ENCODE measurements around the gene DENND5A. TPM values are rescaled to one million over a fixed set of nuclear protein-coding genes. Genes with fewer than 3 reads are reported as not detected.

Gene DENND5A
- total RNA-seq, 3 donors from 2014 or later, result 8.3 to 75.7 (median 17.3) TPM

DNA sequence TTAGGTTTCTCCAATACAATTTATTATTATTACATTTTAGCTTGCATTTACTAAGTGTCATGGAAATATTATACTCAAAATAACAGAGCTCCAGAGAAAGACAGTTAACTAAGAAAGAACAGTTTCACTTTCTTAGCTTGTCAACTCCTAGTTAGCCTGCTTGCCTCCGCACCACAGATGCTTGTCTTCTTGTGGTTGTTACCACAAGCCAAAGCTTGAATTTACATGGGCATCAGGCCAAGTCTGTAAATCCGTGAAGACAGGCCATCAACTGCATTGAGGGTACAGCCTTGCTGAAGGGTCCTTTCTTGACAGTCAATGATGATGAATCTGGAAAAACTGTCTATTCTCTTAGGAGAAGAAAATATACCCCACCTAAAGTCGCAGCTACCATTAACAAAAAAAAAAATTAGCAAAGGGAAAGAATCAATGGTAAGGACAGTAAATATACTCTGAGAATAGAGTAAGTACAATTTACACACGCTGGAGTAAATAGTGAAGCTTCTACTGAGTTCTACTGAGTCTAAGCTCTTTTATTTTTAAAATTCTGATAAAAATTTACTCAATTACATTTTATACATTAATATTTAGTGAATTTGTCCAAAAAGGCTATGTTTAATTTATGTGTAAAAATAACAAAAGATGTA lies 15.6 kb upstream of the DENND5A start:
- ATAC-seq (peak; percentile 77), DNase-seq (peak in 1 of 3 donors; percentile 72)
- TF ChIP-seq, protein P1, sequence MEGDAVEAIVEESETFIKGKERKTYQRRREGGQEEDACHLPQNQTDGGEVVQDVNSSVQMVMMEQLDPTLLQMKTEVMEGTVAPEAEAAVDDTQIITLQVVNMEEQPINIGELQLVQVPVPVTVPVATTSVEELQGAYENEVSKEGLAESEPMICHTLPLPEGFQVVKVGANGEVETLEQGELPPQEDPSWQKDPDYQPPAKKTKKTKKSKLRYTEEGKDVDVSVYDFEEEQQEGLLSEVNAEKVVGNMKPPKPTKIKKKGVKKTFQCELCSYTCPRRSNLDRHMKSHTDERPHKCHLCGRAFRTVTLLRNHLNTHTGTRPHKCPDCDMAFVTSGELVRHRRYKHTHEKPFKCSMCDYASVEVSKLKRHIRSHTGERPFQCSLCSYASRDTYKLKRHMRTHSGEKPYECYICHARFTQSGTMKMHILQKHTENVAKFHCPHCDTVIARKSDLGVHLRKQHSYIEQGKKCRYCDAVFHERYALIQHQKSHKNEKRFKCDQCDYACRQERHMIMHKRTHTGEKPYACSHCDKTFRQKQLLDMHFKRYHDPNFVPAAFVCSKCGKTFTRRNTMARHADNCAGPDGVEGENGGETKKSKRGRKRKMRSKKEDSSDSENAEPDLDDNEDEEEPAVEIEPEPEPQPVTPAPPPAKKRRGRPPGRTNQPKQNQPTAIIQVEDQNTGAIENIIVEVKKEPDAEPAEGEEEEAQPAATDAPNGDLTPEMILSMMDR (IDR thresholded peaks at IDR 0.05), result no peak
- Histone ChIP-seq H3K4me3 (no peak overlapping the region), H3K4me1 (ENCODE audit: low read depth) (peaks cover 9% of the 10 kb centered on the region), H3K36me3 (ENCODE audit: low read depth) (no peaks in the 10 kb centered on the region), H3K9me3 (no peaks in the 10 kb centered on the region)
- intact Hi-C loops (cut with DNase I, micrococcal nuclease), result no loop called here

DNA sequence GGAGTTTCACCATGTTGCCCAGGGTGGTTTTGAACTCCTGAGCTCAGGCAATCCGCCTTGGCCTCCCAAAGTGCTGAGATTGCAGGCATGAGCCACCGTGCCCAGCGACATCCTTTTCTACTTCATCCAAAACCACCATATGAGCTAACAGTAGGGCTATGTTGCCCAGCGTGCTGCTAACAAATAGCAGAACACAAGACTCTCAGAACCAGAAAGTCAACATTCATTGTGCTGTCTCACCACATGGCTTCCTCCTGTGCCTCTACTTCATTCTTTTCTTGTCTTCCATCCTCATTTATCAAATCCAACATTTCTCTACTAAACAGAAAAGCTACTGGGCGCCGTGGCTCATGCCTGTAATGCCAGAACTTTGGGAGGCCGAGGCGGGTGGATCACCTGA lies 12.0 kb upstream of the DENND5A start:
- Histone ChIP-seq H3K9me3 (no peaks in the 10 kb centered on the region), H3K4me3 (no peak overlapping the region), H3K36me3 (ENCODE audit: low read depth) (no peaks in the 10 kb centered on the region), H3K4me1 (ENCODE audit: low read depth) (peaks cover 9% of the 10 kb centered on the region)
- intact Hi-C loops (cut with DNase I, micrococcal nuclease), result no loop called here
- DNase-seq (no peak), ATAC-seq (no peak)
- TF ChIP-seq, protein P1 (IDR thresholded peaks at IDR 0.05), result no peak

DNA sequence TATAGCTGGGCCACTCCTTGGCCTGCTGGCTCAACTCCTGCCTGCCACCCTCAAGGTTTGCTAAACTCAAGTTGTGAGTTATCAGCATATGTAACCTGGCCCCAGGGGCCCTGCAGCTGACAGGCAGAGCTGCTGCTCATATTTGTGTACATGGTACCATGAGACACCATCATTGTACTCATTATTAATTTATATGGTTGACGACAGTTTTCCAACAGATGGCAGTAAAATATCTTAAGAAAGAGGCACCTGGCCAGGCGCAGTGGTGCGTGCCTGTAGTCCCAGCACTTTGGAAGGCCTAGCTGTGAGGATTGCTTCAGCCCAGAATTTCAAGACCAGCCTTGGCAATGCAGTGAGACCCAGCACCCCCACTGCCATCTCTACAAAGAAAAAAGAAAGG lies 11.4 kb upstream of the DENND5A start:
- Histone ChIP-seq H3K4me1 (ENCODE audit: low read depth) (peaks cover 9% of the 10 kb centered on the region), H3K36me3 (ENCODE audit: low read depth) (no peaks in the 10 kb centered on the region), H3K4me3 (no peak overlapping the region), H3K9me3 (no peaks in the 10 kb centered on the region)
- intact Hi-C loops (cut with DNase I, micrococcal nuclease), result no loop called here
- TF ChIP-seq, protein P1 (IDR thresholded peaks at IDR 0.05), result no peak
- DNase-seq, result no peak
- ATAC-seq, result no peak

DNA sequence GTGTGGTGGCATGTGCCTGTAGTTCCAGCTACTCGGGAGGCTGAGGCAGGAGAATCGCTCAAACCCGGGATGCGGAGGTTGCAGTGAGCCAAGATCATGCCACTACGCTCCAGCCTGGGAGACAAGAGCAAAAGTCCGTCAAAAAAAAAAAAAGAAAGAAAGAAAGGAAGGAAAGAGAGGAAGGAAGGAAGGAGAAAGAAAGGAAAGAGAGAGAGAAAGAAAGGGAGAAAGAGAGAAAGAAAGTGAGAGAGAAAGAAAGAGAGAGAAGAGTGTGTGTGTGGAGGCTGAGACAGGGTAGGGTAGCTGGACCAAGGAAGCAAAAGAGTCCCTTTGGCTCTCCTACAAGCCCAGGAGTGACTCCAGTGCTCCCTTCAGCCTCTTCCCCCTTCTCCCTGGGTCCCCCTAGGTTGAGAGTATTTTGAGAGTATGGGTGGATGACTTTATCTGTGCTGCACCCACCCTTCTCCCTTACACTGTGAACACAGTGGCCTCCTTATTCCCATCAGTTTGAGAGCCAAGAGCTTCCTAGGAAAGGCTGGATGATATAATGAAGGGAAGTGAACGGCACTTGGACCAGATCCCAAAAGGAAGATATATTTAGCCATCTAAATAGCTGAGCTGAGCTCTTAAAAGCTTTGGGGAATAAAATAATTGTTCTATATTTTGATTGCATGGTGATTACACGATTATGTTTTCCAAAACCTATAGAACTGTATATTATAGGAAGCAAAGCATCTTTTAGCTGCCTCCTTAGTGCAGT lies 9.5 kb upstream of the DENND5A start:
- Histone ChIP-seq H3K36me3 (ENCODE audit: low read depth) (no peaks in the 10 kb centered on the region), H3K4me1 (ENCODE audit: low read depth) (no peaks in the 10 kb centered on the region), H3K4me3 (no peak overlapping the region), H3K9me3 (no peaks in the 10 kb centered on the region)
- DNase-seq (no peak), ATAC-seq (peak; percentile 20)
- intact Hi-C loops (cut with DNase I, micrococcal nuclease), result no loop called here
- TF ChIP-seq, protein P1 (IDR thresholded peaks at IDR 0.05), result no peak

DNA sequence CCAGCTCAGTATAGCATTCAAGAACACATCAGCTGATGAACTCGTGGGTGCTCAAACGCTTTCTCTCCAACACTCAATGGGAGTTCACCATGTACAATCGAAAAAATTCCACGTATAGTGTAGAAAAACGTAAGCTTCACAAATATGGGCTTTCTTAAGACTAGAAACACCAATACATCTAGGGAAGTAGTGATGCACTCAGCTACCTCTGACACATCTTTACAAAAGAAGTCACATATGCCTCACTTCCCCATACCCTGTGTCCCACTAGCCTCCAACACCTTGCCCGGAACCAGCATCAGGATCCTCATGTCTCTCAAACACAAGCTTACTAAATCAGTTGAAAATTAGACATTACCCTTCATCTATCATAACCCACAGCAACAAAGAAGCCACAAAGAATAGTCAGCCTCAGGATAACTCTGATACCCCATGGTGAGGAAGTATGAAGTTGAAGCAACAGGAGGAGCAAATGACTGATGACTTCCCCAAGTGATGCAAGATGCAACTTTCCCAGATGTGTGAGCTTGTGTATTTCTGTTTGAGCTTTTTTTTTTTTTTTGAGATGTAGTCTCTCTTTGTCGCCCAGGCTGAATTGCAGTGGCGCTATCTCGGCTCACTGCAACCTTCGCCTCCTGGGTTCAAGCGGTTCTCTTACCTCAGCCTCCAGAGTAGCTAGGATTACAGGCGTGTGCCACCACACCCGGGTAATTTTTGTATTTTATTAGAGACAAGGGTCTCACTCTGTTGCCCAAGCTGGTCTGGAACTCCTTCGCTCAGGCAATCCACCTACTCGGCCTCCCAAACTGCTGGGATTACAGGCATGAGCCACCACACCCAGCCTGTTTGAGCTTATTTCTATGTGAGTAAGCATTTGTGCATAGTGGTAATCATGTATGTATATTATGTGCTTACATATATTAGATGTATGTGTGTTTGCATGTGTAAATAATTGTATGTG lies 8.5 kb upstream of the DENND5A start:
- intact Hi-C loops (cut with DNase I, micrococcal nuclease), result no loop called here
- TF ChIP-seq, protein P1 (IDR thresholded peaks at IDR 0.05), result no peak
- Histone ChIP-seq H3K36me3 (ENCODE audit: low read depth) (no peaks in the 10 kb centered on the region), H3K9me3 (no peaks in the 10 kb centered on the region), H3K4me1 (ENCODE audit: low read depth) (no peaks in the 10 kb centered on the region), H3K4me3 (no peak overlapping the region)
- ATAC-seq (peak; percentile 25), DNase-seq (no peak)
